Measurements from ENCODE around the gene TNK1.

- TF ChIP-seq EZH2 (IDR thresholded peaks at IDR 0.05; ENCODE audit: borderline replicate concordance, low read length) = no peak
- TF ChIP-seq CTCF (conservative IDR thresholded peaks at IDR 0.05 in 1 of 2, IDR thresholded peaks at IDR 0.05 in 1 of 2; ENCODE audit: extremely low read depth in 1 of 2, insufficient read depth in 1 of 2, low read depth in 1 of 2, low read length in 2 of 2) = no peak
Measured at GRCh38 chr17:7388856-7389255, 8.0 kb downstream of the TNK1 start.

Data from mammary epithelial cell (primary cell).